CD14-positive monocyte (primary cell): Measurements from ENCODE around the gene RAB22A. TPM values are rescaled to one million over a fixed set of nuclear protein-coding genes. Genes with fewer than 3 reads are reported as not detected.

Experiments
- DNase-seq, 3 donors: peaks; one replicate each; pipeline ENCODE4 v3.0.0-alpha.2; 2011 to 2022
- H2AFZ ChIP-seq: 2 replicates; pipeline ENCODE4 v1.6.0; 2012; ENCODE audit warnings: mild to moderate bottlenecking, low read depth, low read length, inconsistent platforms; ENCODE audit not compliant: insufficient read depth, poor library complexity, severe bottlenecking
- H3K27ac ChIP-seq, 2 donors: 1 replicate in 1 of 2; 2 replicates in 1 of 2; pipeline ENCODE4 v1.5.1; 2012 to 2013; ENCODE audit warnings: low read length in 2 of 2, control low read depth in 1 of 2, inconsistent platforms in 1 of 2, low read depth in 1 of 2, mild to moderate bottlenecking in 1 of 2
- H3K27me3 ChIP-seq, 2 donors: one replicate each; pipeline versions ENCODE4 v1.6.0 to v1.6.1; 2011 to 2013; ENCODE audit warnings: low read length in 2 of 2; ENCODE audit not compliant: control insufficient read depth in 2 of 2, insufficient read depth in 2 of 2
- H3K36me3 ChIP-seq, 2 donors: replicated peaks in 1 of 2; 1 replicate in 1 of 2; 2 replicates in 1 of 2; pipeline versions ENCODE4 v1.5.1 to v1.6.1; 2012 to 2013; ENCODE audit warnings: low read length in 2 of 2, control low read depth in 1 of 2, inconsistent platforms in 1 of 2, mild to moderate bottlenecking in 1 of 2; ENCODE audit not compliant: insufficient read depth in 2 of 2, control insufficient read depth in 1 of 2
- H3K4me1 ChIP-seq, 2 donors: 1 replicate in 1 of 2; 2 replicates in 1 of 2; pipeline versions ENCODE4 v1.5.1 to v1.6.1; 2012 to 2013; ENCODE audit warnings: low read length in 2 of 2, control low read depth in 1 of 2, inconsistent platforms in 1 of 2, mild to moderate bottlenecking in 1 of 2, moderate library complexity in 1 of 2; ENCODE audit not compliant: insufficient read depth in 2 of 2, control insufficient read depth in 1 of 2
- H3K4me2 ChIP-seq: replicated peaks from 2 replicates; pipeline ENCODE3; 2012; ENCODE audit warnings: low read length, moderate library complexity, mild to moderate bottlenecking; ENCODE audit not compliant: poor library complexity, severe bottlenecking; ENCODE audit errors: extremely low read depth
- H3K4me3 ChIP-seq, 3 experiments: fragments of 200-600 bp in 1 of 3; sonication (generic) in 1 of 3; replicated peaks in 1 of 3; 1 replicate in 2 of 3; 2 replicates in 1 of 3; pipeline ENCODE4 v1.5.1; 2011 to 2013; ENCODE audit warnings: low read length in 3 of 3, mild to moderate bottlenecking in 3 of 3, control low read depth in 2 of 3, low read depth in 2 of 3, inconsistent platforms in 1 of 3, moderate library complexity in 1 of 3
- H3K79me2 ChIP-seq: 2 replicates; pipeline ENCODE4 v1.6.0; 2012; ENCODE audit warnings: mild to moderate bottlenecking, control low read depth, inconsistent platforms, low read length, moderate library complexity; ENCODE audit not compliant: insufficient read depth
- H3K9ac ChIP-seq: 2 replicates; pipeline ENCODE4 v1.6.0; 2017; ENCODE audit warnings: low read length, mild to moderate bottlenecking; ENCODE audit not compliant: insufficient read depth, poor library complexity, severe bottlenecking
- H3K9me3 ChIP-seq, 2 donors: replicated peaks in 1 of 2; 1 replicate in 1 of 2; 2 replicates in 1 of 2; pipeline versions ENCODE4 v1.5.1 to v1.6.1; 2012 to 2013; ENCODE audit warnings: low read length in 2 of 2, control low read depth in 1 of 2; ENCODE audit not compliant: control insufficient read depth in 1 of 2, insufficient read depth in 1 of 2
- H4K20me1 ChIP-seq: 2 replicates; pipeline ENCODE4 v1.6.0; 2012; ENCODE audit warnings: mild to moderate bottlenecking, low read length, control low read depth, moderate library complexity; ENCODE audit not compliant: insufficient read depth
- H3K27ac Mint-ChIP-seq, 7 donors: one replicate each; pipeline ENCODE4 v1.8.0; 2020; ENCODE audit warnings: mild to moderate bottlenecking in 7 of 7, mixed read lengths in 7 of 7, moderate library complexity in 6 of 7, inconsistent platforms in 2 of 7
- H3K27me3 Mint-ChIP-seq, 3 donors: one replicate each; pipeline ENCODE4 v1.8.0; 2021 to 2022; ENCODE audit warnings: low read depth in 3 of 3, mild to moderate bottlenecking in 3 of 3, mixed read lengths in 3 of 3, moderate library complexity in 3 of 3, inconsistent platforms in 1 of 3
- H3K36me3 Mint-ChIP-seq, 2 donors: one replicate each; pipeline ENCODE4 v1.8.0; 2020; ENCODE audit warnings: mixed read lengths in 2 of 2, inconsistent platforms in 1 of 2, mild to moderate bottlenecking in 1 of 2
- H3K4me1 Mint-ChIP-seq: one replicate; pipeline ENCODE4 v1.8.0; 2020; ENCODE audit warnings: mild to moderate bottlenecking, mixed read lengths
- H3K4me3 Mint-ChIP-seq, 2 donors: one replicate each; pipeline ENCODE4 v1.8.0; 2020; ENCODE audit warnings: mild to moderate bottlenecking in 2 of 2, mixed read lengths in 2 of 2, moderate library complexity in 1 of 2
- H3K9me3 Mint-ChIP-seq, 7 donors: one replicate each; pipeline ENCODE4 v1.8.0; 2020 to 2022; ENCODE audit warnings: mixed read lengths in 7 of 7, mild to moderate bottlenecking in 6 of 7, moderate library complexity in 6 of 7, inconsistent platforms in 2 of 7
- WGBS: methylation state at CpG from one replicate; pipeline ENCODE4 v1.1.5; 2013; ENCODE audit warnings: missing lambda C conversion rate; ENCODE audit not compliant: insufficient coverage; 5-methylcytosine and 5-hydroxymethylcytosine counted together
- intact Hi-C, 2 donors: fragments of 100-400 bp; cut with micrococcal nuclease; formaldehyde crosslinking; loops; one replicate each; pipeline versions ENCODE4 v1.15.0 to v1.15.1; 2023
- polyA plus RNA-seq, 3 donors: library from polyadenylated mRNA; depleted of rRNA in 1 of 3; unstranded in 2 of 3; stranded (reverse) in 1 of 3; fragments of 300-500 nt in 2 of 3; fragments of >200 nt in 1 of 3; fragmentation: Illumina TruSeq in 2 of 3; gene quantifications; 1 replicate in 2 of 3; 2 replicates in 1 of 3; pipeline ENCODE4 v1.2.3, GENCODE V29; 2012 to 2021
- TF ChIP-seq, protein P1 (sequence below): fragments of 200-600 bp; IDR thresholded peaks from one replicate; pipeline ENCODE4 v1.8.0; 2022; ENCODE audit warnings: antibody characterized with exemption, mild to moderate bottlenecking

RAB22A gene
- polyA plus RNA-seq, 3 donors, result 5.8 to 10.6 (median 9.8) TPM

- Histone ChIP-seq H3K4me2 (no peak overlapping the region), H3K4me1 (peaks cover 3 to 5% of the 10 kb centered on the region in 2 donors), H2AFZ (no peak overlapping the region), H3K27ac (no peak overlapping the region), H3K27me3 (peaks cover 0 to 2% of the 10 kb centered on the region in 2 donors), H3K4me3 (no peak overlapping the region), H3K9ac (no peak overlapping the region), H3K79me2 (peaks cover 8% of the 10 kb centered on the region), H3K9me3 (peaks cover 12 to 15% of the 10 kb centered on the region in 2 donors), H4K20me1 (no peaks in the 10 kb centered on the region), H3K36me3 (no peaks in the 10 kb centered on the region)
- Mint-ChIP-seq H3K27me3 (peaks cover 4 to 22% (median 12%) of the 10 kb centered on the region in 3 donors), H3K27ac (no peak overlapping the region), H3K4me3 (no peak overlapping the region), H3K4me1 (peaks cover 2% of the 10 kb centered on the region), H3K36me3 (no peaks in the 10 kb centered on the region), H3K9me3 (peaks cover 11 to 28% (median 18%) of the 10 kb centered on the region in 7 donors)
- WGBS, result 100% methylated on average over 3 of the region's 5 CpGs
- TF ChIP-seq, protein P1, sequence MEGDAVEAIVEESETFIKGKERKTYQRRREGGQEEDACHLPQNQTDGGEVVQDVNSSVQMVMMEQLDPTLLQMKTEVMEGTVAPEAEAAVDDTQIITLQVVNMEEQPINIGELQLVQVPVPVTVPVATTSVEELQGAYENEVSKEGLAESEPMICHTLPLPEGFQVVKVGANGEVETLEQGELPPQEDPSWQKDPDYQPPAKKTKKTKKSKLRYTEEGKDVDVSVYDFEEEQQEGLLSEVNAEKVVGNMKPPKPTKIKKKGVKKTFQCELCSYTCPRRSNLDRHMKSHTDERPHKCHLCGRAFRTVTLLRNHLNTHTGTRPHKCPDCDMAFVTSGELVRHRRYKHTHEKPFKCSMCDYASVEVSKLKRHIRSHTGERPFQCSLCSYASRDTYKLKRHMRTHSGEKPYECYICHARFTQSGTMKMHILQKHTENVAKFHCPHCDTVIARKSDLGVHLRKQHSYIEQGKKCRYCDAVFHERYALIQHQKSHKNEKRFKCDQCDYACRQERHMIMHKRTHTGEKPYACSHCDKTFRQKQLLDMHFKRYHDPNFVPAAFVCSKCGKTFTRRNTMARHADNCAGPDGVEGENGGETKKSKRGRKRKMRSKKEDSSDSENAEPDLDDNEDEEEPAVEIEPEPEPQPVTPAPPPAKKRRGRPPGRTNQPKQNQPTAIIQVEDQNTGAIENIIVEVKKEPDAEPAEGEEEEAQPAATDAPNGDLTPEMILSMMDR, result no peak
- intact Hi-C loops, result loop anchor here (5.0 kb wide), 1 partner anchor 267 kb away; the partner anchor contains the start of gene STX16 (in 2 of the 2)
- DNase-seq, result no peak
Measured at GRCh38 chr20:58384821-58385220, 75.3 kb downstream of the RAB22A start.

- peaks cover 8 to 16% of the 10 kb centered on the region in 2 donors for H3K36me3 Mint-ChIP-seq
- peaks cover 32% of the 10 kb centered on the region for H3K4me1 Mint-ChIP-seq
- peaks cover 0 to 3% (median 0%) of the 10 kb centered on the region in 7 donors for H3K9me3 Mint-ChIP-seq
- Histone ChIP-seq H3K4me1 (peaks cover 18 to 28% of the 10 kb centered on the region in 2 donors), H3K36me3 (peaks cover 0 to 6% of the 10 kb centered on the region in 2 donors), H3K4me3 (peak overlapping the region in 2 of 3 experiments; percentile 65 to 77), H3K9ac (no peak overlapping the region), H3K9me3 (no peaks in the 10 kb centered on the region), H3K27me3 (peaks cover 0 to 2% of the 10 kb centered on the region in 2 donors), H3K4me2 (peak overlapping the region; percentile 67), H4K20me1 (peaks cover 10% of the 10 kb centered on the region), H2AFZ (peak overlapping the region; percentile 24), H3K79me2 (peaks cover 41% of the 10 kb centered on the region), H3K27ac (no peak overlapping the region)
- no peak overlapping the region for H3K4me3 Mint-ChIP-seq
- H3K27me3 Mint-ChIP-seq, result peaks cover 4 to 17% (median 10%) of the 10 kb centered on the region in 3 donors
- TF ChIP-seq, protein P1, result no peak
- no CpG with 5 or more reads among the region's 4 CpGs for WGBS
- intact Hi-C loops, result loop anchor here (5.0 kb wide), 1 partner anchor 264 kb away; the partner anchor contains the start of gene STX16 (in 2 of the 2)
- no peak overlapping the region for H3K27ac Mint-ChIP-seq
- no peak for DNase-seq
Measured at GRCh38 chr20:58388028-58388601, 78.6 kb downstream of the RAB22A start.
